ENCODE results near the gene HEPHL1. TPM values are rescaled to one million over a fixed set of nuclear protein-coding genes. Genes with fewer than 3 reads are reported as not detected.

HEPHL1 gene
- total RNA-seq, 1 donor from 2014 or later = not detected

DNA sequence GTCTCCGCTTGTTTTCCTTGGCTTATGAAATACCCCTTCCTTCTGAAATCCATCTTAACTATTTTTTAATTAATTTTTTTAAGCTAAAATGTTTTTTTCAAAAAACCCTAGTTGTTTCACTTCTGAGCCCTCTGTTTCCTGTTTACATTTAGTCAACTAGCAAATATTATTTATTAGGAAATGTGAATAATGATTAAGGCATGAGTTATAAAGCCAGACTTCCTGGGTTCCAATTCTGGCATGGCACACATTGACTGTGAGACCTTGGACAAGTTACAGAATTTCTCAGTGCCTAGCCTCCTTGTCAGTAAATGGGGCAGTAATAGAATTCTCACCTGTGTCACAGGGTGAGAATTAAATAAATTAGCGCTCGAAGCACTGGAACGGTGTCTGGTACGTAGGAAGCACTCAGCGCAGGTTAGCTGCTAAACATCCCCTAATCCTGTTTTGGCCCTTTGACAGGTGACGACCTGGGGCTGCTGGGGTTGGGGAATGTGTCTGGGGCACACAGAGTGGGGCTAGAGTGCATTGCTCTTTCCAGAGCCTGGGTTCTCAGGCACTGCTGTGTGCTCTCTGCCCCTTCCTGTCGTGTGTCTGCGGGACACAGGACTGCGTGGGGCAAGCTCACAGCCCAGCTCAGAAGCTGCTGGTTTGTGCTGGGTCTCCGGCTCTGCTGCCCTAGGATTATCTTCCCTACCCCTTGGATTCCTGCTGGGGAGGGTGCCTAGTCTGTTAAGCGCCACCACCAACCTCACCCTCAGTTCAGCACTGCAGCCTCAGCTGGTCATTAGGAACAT is 120.6 kb downstream of the HEPHL1 start:
- Histone ChIP-seq H3K9me3 (replicated peaks) (no peaks in the 10 kb centered on the region), H3K4me1 (peaks cover 78% of the 10 kb centered on the region), H3K27me3 (ENCODE audit: low read depth) (no peaks in the 10 kb centered on the region), H3K4me3 (no peak overlapping the region), H3K27ac (replicated peaks) (no peak overlapping the region), H3K36me3 (no peaks in the 10 kb centered on the region)
- TF ChIP-seq, protein P1, sequence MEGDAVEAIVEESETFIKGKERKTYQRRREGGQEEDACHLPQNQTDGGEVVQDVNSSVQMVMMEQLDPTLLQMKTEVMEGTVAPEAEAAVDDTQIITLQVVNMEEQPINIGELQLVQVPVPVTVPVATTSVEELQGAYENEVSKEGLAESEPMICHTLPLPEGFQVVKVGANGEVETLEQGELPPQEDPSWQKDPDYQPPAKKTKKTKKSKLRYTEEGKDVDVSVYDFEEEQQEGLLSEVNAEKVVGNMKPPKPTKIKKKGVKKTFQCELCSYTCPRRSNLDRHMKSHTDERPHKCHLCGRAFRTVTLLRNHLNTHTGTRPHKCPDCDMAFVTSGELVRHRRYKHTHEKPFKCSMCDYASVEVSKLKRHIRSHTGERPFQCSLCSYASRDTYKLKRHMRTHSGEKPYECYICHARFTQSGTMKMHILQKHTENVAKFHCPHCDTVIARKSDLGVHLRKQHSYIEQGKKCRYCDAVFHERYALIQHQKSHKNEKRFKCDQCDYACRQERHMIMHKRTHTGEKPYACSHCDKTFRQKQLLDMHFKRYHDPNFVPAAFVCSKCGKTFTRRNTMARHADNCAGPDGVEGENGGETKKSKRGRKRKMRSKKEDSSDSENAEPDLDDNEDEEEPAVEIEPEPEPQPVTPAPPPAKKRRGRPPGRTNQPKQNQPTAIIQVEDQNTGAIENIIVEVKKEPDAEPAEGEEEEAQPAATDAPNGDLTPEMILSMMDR (IDR thresholded peaks at IDR 0.05; ENCODE audit: borderline replicate concordance) = no peak
- intact Hi-C loops (cut with micrococcal nuclease) = no loop called here
- no peak for DNase-seq

DNA sequence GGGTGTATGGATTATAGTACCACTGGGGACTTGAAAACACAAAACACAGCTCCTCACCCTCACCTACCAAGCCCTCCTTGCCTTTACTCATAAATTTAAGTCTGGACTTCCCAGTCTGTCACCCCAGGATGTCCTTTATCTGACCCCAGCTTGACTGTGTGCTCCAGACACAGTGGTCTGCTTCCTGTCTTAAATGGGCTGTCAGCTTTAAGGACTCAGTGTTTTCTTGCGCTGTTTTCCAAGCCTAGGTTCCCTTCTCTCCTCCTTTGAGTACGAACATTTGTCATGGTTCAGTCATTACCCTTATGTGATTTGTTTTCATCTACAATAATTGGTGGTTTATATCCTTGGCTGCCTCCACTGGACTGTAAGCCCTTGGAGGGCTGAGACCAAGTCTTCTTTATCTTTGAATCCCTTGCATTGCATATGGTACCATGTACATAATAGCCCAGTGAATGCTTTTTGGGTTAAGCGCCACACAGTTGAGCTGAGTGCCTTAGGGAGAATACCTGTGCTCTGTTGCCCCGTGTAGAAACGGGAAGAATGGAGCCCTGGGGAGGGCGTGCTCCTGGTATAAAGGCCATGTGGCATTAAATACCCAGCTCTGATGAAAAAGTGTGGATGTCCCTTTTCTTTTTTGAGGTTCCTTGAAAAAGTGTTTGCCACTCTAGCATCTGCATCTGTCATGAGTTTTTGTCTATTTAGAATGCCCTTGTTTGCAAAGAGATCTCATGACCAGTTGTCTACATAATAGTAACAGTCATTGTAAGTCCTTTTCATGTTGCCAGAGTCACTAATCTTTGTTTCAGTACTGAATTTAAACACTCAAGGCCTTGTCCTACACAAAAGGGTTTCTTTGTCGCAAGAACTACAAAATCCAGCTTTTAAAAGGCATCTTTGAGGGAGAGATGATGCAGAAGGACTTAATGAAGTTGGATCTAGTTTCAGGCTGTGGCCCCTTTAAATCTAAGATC is 121.4 kb downstream of the HEPHL1 start:
- TF ChIP-seq, protein P1 (IDR thresholded peaks at IDR 0.05; ENCODE audit: borderline replicate concordance) = no peak
- no peak overlapping the region for H3K4me3 ChIP-seq
- H3K4me1 ChIP-seq = peaks cover 86% of the 10 kb centered on the region
- DNase-seq = no peak
- no peaks in the 10 kb centered on the region for H3K36me3 ChIP-seq
- H3K27me3 ChIP-seq (ENCODE audit: low read depth) = no peaks in the 10 kb centered on the region
- H3K27ac ChIP-seq (replicated peaks) = no peak overlapping the region
- H3K9me3 ChIP-seq (replicated peaks) = no peaks in the 10 kb centered on the region
- intact Hi-C loops (cut with micrococcal nuclease) = no loop called here

DNA sequence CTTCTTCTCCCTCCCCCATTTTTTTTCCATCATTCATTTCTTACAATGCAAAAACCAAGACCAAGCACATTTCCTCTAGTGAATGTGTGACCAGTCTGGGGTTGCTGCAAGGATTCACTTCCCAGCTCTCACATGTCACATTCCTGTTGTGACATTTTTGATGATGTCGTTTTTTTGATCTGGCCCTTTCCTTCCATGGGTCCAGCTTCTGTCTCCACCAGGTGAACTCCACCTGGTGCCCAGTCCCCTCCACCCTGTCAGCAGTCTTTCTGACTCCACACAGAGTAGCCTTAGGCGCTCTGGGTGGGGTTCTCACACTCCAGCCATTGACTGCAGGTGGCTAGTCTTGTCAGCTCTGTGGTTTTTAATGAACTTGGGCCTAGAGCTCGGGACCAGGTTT is 123.1 kb downstream of the HEPHL1 start:
- no peak for DNase-seq
- Histone ChIP-seq H3K27me3 (ENCODE audit: low read depth) (no peaks in the 10 kb centered on the region), H3K9me3 (replicated peaks) (no peaks in the 10 kb centered on the region), H3K4me1 (peaks cover 88% of the 10 kb centered on the region), H3K36me3 (no peaks in the 10 kb centered on the region), H3K4me3 (no peak overlapping the region), H3K27ac (replicated peaks) (no peak overlapping the region)
- TF ChIP-seq, protein P1 (IDR thresholded peaks at IDR 0.05; ENCODE audit: borderline replicate concordance) = no peak
- intact Hi-C loops (cut with micrococcal nuclease) = no loop called here

DNA sequence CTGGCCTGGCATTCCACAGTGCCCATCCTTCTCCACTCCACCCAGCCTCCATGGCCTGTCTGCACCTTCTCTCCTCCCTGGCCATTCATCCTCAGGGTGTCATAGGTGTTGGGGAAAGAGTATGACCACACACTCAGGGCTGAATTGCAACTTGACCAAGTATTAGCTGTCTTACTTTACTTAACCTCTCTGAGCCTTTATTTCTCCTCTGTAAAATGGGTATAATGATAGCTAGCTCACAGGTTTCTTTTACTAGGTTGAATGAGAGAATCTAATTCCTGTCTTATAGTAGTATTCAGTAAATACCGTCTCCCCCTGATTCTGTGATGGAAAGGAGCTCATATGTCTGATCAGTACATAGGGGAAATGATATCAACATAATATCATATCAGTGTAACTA is 123.5 kb downstream of the HEPHL1 start:
- Histone ChIP-seq H3K4me3 (no peak overlapping the region), H3K9me3 (replicated peaks) (no peaks in the 10 kb centered on the region), H3K4me1 (peaks cover 88% of the 10 kb centered on the region), H3K36me3 (no peaks in the 10 kb centered on the region), H3K27ac (replicated peaks) (no peak overlapping the region), H3K27me3 (ENCODE audit: low read depth) (no peaks in the 10 kb centered on the region)
- TF ChIP-seq, protein P1 (IDR thresholded peaks at IDR 0.05; ENCODE audit: borderline replicate concordance) = no peak
- intact Hi-C loops (cut with micrococcal nuclease) = no loop called here
- no peak for DNase-seq

DNA sequence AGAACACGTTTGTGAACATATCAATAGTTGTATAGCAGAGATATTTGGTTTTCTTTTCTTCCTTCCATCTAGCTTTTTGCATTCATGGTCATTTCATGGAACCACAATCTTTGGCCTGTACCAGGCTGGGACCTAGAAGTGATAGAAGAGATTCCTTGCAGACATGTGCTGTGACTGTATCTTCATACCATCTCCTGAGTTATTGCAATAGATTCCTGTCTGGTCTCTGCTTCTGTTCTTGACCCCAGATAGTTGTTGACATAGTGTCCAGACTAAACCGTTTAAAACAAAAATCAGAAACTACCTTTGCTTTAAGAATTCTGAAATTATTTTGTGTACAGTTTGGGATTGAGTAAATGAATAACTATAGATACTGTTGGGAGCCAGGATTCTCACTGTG is 124.3 kb downstream of the HEPHL1 start:
- Histone ChIP-seq H3K36me3 (no peaks in the 10 kb centered on the region), H3K27ac (replicated peaks) (no peak overlapping the region), H3K4me3 (no peak overlapping the region), H3K27me3 (ENCODE audit: low read depth) (no peaks in the 10 kb centered on the region), H3K4me1 (peaks cover 88% of the 10 kb centered on the region), H3K9me3 (replicated peaks) (no peaks in the 10 kb centered on the region)
- TF ChIP-seq, protein P1 (IDR thresholded peaks at IDR 0.05; ENCODE audit: borderline replicate concordance) = no peak
- intact Hi-C loops (cut with micrococcal nuclease) = no loop called here
- no peak for DNase-seq
